GM21529 (cell line): ENCODE data around the gene ZFP69.

Experiments
- ATAC-seq: cut with Tn5 transposase; IDR thresholded peaks from one replicate; pipeline ENCODE4 v1.9.1; 2021; ENCODE audit not compliant: unreplicated experiment

The ZFP69 gene

GRCh38 chr1:40508375-40509341, 31.6 kb downstream of the ZFP69 start, which contains the start of gene EXO5:
TSS of gene EXO5 (plus strand) at chr1:40508767. CDS start at chr1:40514545, 5,778 bp downstream.
- peak; percentile 92 for ATAC-seq

GRCh38 chr1:40519517-40519916, 42.4 kb downstream of the ZFP69 start:
- ATAC-seq, result no peak

GRCh38 chr1:40530735-40531380, 53.8 kb downstream of the ZFP69 start:
- ATAC-seq, result peak; percentile 4

- ATAC-seq, result peak; percentile 96
Measured at GRCh38 chr1:40531381-40532061, 54.4 kb downstream of the ZFP69 start, which contains the start of gene ZNF684. TSS of gene ZNF684 (plus strand) at chr1:40531637. CDS start at chr1:40533167, 1,530 bp downstream.

GRCh38 chr1:40532062-40532389, 54.9 kb downstream of the ZFP69 start:
- ATAC-seq, result no peak

- no peak for ATAC-seq
Measured at GRCh38 chr1:40532844-40533424, 55.8 kb downstream of the ZFP69 start.

- no peak for ATAC-seq
Measured at GRCh38 chr1:40534589-40534988, 57.5 kb downstream of the ZFP69 start.

- ATAC-seq, result no peak
Measured at GRCh38 chr1:40535732-40536131, 58.6 kb downstream of the ZFP69 start.

- ATAC-seq, result no peak
Measured at GRCh38 chr1:40539338-40539737, 62.2 kb downstream of the ZFP69 start.
